Esophagus muscularis mucosa (tissue), 4 donors: ENCODE measurements around the gene FBXL7. TPM values are rescaled to one million over a fixed set of nuclear protein-coding genes. Genes with fewer than 3 reads are reported as not detected.

Source experiments
- DNase-seq: peaks from one replicate; pipeline ENCODE4 v3.0.0-alpha.2; 2017; ENCODE audit errors: extremely low spot score
- H3K27ac ChIP-seq, 4 donors: fragments of 200-600 bp; sonication (generic); replicated peaks in 1 of 4; 1 replicate in 3 of 4; 2 replicates in 1 of 4; pipeline ENCODE4 v1.5.1; 2016 to 2019; ENCODE audit warnings: mild to moderate bottlenecking in 1 of 4
- H3K27me3 ChIP-seq, 4 donors: fragments of 200-600 bp; sonication (generic); one replicate each; pipeline versions ENCODE4 v1.5.1 to v1.6.0; 2016 to 2019
- H3K36me3 ChIP-seq, 4 donors: fragments of 200-600 bp; sonication (generic); one replicate each; pipeline ENCODE4 v1.5.1; 2016 to 2019
- H3K4me1 ChIP-seq, 4 donors: fragments of 200-600 bp; sonication (generic); one replicate each; pipeline ENCODE4 v1.5.1; 2016 to 2019
- H3K4me3 ChIP-seq, 4 donors: fragments of 200-600 bp; sonication (generic); 1 replicate in 2 of 4; 2 replicates in 2 of 4; pipeline ENCODE4 v1.5.1; 2016 to 2019; ENCODE audit warnings: mild to moderate bottlenecking in 4 of 4, moderate library complexity in 1 of 4
- H3K9me3 ChIP-seq, 4 donors: fragments of 200-600 bp; sonication (generic); 1 replicate in 3 of 4; 2 replicates in 1 of 4; pipeline ENCODE4 v1.5.1; 2016 to 2019
- CTCF ChIP-seq, 3 experiments: fragments of 200-600 bp in 2 of 3; fragments of 450-650 bp in 1 of 3; sonication (generic) in 2 of 3; IDR thresholded peaks; one replicate each; pipeline ENCODE4 v1.5.1; 2017 to 2019; ENCODE audit warnings: antibody characterized with exemption in 3 of 3, mild to moderate bottlenecking in 2 of 3, moderate library complexity in 1 of 3
- EP300 ChIP-seq: sonication (generic); formaldehyde crosslinking; IDR thresholded peaks from one replicate; pipeline ENCODE4 v1.6.1; 2017; ENCODE audit warnings: antibody characterized with exemption
- POLR2A ChIP-seq: fragments of 450-650 bp; IDR thresholded peaks from one replicate; pipeline ENCODE4 v1.6.1; 2017; ENCODE audit warnings: antibody characterized with exemption, moderate library complexity, mild to moderate bottlenecking, low read depth
- POLR2AphosphoS5 ChIP-seq, 2 donors: sonication (generic); formaldehyde crosslinking; IDR thresholded peaks; one replicate each; pipeline ENCODE4 v1.6.1; 2017; ENCODE audit warnings: antibody characterized with exemption in 2 of 2
- WGBS: methylation state at CpG from one replicate; pipeline ENCODE4 v1.1.5; 2018; 5-methylcytosine and 5-hydroxymethylcytosine counted together
- intact Hi-C: fragments of 100-400 bp; cut with DNase I; formaldehyde crosslinking; loops from one replicate; pipeline ENCODE4 v1.15.1; 2023
- total RNA-seq, 4 donors: library from RNA; depleted of rRNA; stranded (reverse); fragments of >200 nt; gene quantifications; one replicate each; pipeline versions ENCODE4 v1.1.0 to v1.2.1, GENCODE V29; 2016

The FBXL7 gene
- total RNA-seq, 4 donors from 2014 or later: 25.7 to 37.7 (median 27.6) TPM

GRCh38 chr5:15538516-15538915, 38.5 kb downstream of the FBXL7 start:
- H3K4me3 ChIP-seq: no peak overlapping the region
- intact Hi-C loops: no loop called here
- WGBS: 39% methylated on average over 2 of the region's 2 CpGs
- no peaks in the 10 kb centered on the region for H3K36me3 ChIP-seq
- TF ChIP-seq POLR2AphosphoS5 (IDR thresholded peaks at IDR 0.05) (no peak), POLR2A (no peak), CTCF (IDR thresholded peaks at IDR 0.05) (no peak), EP300 (no peak)
- no peak overlapping the region for H3K27ac ChIP-seq
- peaks cover 8 to 16% (median 12%) of the 10 kb centered on the region in 4 donors for H3K4me1 ChIP-seq
- no peak for DNase-seq
- H3K27me3 ChIP-seq: no peaks in the 10 kb centered on the region
- H3K9me3 ChIP-seq: no peaks in the 10 kb centered on the region

GRCh38 chr5:15539951-15540350, 40.0 kb downstream of the FBXL7 start:
- Histone ChIP-seq H3K27ac (no peak overlapping the region), H3K4me3 (no peak overlapping the region), H3K36me3 (no peaks in the 10 kb centered on the region), H3K9me3 (no peaks in the 10 kb centered on the region), H3K27me3 (no peaks in the 10 kb centered on the region), H3K4me1 (peaks cover 13 to 19% (median 14%) of the 10 kb centered on the region in 4 donors)
- no peak for DNase-seq
- TF ChIP-seq POLR2AphosphoS5 (IDR thresholded peaks at IDR 0.05) (no peak), CTCF (IDR thresholded peaks at IDR 0.05) (no peak), POLR2A (no peak), EP300 (no peak)
- WGBS: 96% methylated on average over 2 of the region's 2 CpGs
- intact Hi-C loops: no loop called here

- no peak for DNase-seq
- no peak overlapping the region for H3K4me3 ChIP-seq
- no peaks in the 10 kb centered on the region for H3K27me3 ChIP-seq
- H3K36me3 ChIP-seq: no peaks in the 10 kb centered on the region
- H3K27ac ChIP-seq: no peak overlapping the region
- WGBS: 85% methylated on average over 4 of the region's 4 CpGs
- no peaks in the 10 kb centered on the region for H3K9me3 ChIP-seq
- H3K4me1 ChIP-seq: peaks cover 3 to 10% (median 6%) of the 10 kb centered on the region in 4 donors
- TF ChIP-seq POLR2AphosphoS5 (IDR thresholded peaks at IDR 0.05) (no peak), EP300 (no peak), CTCF (IDR thresholded peaks at IDR 0.05) (no peak), POLR2A (no peak)
- intact Hi-C loops: no loop called here
These were observed 44.1 kb downstream of the FBXL7 start for GRCh38 chr5:15544039-15544438.

GRCh38 chr5:15545082-15545481, 45.1 kb downstream of the FBXL7 start:
- no peak for DNase-seq
- TF ChIP-seq EP300: no peak
- no peak for TF ChIP-seq POLR2AphosphoS5 (IDR thresholded peaks at IDR 0.05)
- no peak for TF ChIP-seq POLR2A
- no peak for TF ChIP-seq CTCF (IDR thresholded peaks at IDR 0.05)
- Histone ChIP-seq H3K4me1 (peaks cover 3 to 13% (median 9%) of the 10 kb centered on the region in 4 donors), H3K36me3 (no peaks in the 10 kb centered on the region), H3K27ac (no peak overlapping the region), H3K9me3 (no peaks in the 10 kb centered on the region), H3K27me3 (no peaks in the 10 kb centered on the region), H3K4me3 (no peak overlapping the region)
- WGBS: 92% methylated on average over 2 of the region's 2 CpGs
- intact Hi-C loops: no loop called here

- no peaks in the 10 kb centered on the region for H3K36me3 ChIP-seq
- H3K4me1 ChIP-seq: peaks cover 3 to 17% (median 14%) of the 10 kb centered on the region in 4 donors
- intact Hi-C loops: no loop called here
- H3K27me3 ChIP-seq: no peaks in the 10 kb centered on the region
- no peak overlapping the region for H3K27ac ChIP-seq
- H3K4me3 ChIP-seq: no peak overlapping the region
- no peak for DNase-seq
- H3K9me3 ChIP-seq: no peaks in the 10 kb centered on the region
- TF ChIP-seq POLR2A (no peak), POLR2AphosphoS5 (IDR thresholded peaks at IDR 0.05) (no peak), EP300 (no peak), CTCF (IDR thresholded peaks at IDR 0.05) (no peak)
- 94% methylated on average over 3 of the region's 4 CpGs for WGBS
These were observed 47.4 kb downstream of the FBXL7 start for GRCh38 chr5:15547261-15547839.
